T-helper 2 cell treated with Interferon-gamma antibody and Interleukin-4, amounts not matched to agents 100 ng/mL and 5 ng/mL, for 36 hours (primary cell): ENCODE results near the gene MFRP. TPM values are rescaled to one million over a fixed set of nuclear protein-coding genes. Genes with fewer than 3 reads are reported as not detected.

Experiments used
- intact Hi-C: fragments of 100-400 bp; cut with micrococcal nuclease; formaldehyde crosslinking; loops from one replicate; pipeline ENCODE4 v1.15.1; 2023
- total RNA-seq: library from RNA; stranded (reverse); gene quantifications from 2 replicates; pipeline ENCODE4 v1.2.3, GENCODE V29; 2022

Gene MFRP
- total RNA-seq, 1 donor from 2014 or later = not detected

DNA sequence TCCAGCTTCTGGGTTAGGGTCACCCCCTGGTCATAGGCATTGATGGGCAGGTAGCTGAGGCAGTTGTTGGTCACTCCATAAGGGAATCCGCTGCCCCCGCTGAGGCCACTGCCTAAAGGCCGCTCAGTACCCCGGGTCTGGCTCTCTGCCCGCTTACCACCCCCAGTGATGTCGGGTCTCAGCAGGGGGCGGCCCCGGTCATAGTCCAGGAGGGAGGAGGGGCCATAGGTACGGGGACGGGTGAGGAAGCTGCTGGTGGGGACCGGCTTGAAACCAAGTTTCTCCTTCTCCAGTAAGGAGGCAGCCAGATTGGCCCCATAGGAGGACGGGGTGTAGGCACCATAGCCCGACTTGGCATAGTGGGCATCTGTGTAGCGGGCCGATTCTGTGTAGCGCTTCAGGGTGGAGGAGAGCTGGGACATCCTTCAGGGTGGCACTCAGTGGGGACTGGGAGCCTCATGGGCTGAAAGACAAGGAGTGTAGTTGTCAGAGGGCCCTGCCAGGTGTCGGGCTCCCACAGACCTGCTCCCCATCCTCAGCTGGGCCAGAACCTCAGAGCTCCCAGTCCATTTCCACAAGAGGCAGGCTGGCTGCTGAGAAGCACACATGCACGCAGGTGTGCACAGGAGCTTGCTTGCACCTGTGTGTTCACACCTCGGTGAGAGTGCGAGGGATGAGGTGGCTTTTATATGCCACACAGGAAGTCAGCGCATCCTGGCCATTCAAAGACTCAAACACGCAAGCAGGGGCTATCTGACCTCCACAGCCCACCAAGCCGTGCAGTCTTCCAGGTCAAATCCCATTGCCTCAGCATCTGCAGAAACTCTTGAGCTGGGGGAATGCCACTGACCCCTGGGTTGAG lies 26.8 kb upstream of the MFRP start:
- intact Hi-C loops = no loop called here

DNA sequence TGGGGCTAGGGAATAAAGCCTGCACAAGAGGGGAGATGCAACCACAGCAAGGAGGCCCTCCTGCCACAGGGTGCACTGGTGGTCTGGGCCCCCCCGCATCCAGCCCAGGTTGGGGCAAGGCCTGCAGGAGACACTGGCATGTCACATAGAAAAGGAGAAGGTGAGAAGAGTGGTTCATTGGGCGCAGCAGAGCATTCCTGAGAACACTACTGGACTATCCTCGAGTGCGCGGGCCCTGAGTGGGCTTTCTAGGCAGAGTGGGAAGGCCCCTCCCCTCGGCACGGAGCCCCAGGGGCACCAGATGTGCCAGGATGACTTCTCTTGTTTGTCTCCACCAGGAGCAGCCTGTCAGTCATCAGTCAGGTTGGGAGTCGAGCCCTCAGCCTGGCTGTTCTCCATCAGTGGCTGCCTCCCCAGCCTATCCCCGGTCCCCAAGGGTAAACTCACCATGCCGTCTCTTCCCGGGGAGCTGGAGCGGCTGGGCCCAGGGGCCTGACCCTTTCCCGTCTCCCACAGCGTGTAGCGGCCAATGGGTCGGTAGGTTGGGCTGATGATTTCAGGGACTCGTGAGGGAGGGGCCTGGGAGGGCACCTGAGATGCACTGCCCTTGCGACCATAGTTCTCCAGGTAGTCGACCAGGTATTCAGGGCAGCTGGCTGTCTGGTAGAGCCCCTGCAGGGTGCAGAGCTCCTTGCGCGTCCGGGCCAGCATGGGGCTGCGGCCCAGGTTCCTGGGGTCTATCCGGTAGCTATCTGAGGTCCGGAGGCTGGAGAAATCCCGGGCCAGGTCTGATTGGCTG lies 26.0 kb upstream of the MFRP start:
- intact Hi-C loops = no loop called here

DNA sequence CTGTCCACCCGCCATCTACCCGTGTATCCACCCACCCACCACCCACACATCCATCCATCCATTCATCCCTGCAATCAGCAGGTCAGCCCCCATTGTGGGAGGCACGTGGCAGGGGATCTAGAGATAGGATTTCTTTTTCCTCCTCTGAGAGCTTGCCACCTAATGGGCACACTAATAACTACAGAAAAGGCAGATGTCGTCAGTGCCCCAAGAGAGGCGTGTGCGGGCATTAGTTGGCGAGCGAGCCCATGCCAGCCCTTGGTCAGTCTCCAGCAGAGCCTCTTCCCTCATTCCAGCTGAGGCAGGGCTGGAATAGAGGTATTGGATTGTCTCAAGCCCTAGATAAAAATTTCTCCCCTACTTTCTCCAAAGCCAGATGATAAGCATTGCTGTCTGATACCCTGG lies 25.3 kb upstream of the MFRP start:
- intact Hi-C loops = no loop called here

DNA sequence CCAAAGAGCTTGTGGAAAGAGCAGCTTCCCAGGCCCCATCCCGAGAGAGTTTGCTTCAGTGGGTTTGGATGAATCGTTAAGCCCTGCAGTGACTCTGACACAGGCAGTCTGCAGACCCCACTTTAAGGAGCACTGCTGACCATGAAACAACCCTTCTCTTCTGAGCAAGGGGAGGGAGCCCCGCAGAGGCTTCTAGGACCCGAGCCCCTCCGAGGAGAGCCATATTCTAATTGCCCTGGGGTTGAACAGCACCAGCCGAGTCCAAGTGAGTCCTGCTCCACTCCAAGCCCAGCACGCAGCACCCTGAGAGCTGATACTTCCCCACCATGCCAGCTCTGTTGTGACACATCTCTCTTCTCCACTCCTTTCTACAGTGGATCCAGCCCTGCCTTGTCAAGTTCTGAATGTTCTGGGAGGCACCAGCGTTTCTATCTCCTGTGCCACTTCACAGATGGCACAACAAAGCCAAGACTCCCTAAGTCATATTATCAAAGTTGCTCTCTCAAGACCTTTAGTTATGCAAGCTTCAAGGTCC lies 24.6 kb upstream of the MFRP start:
- intact Hi-C loops = no loop called here

DNA sequence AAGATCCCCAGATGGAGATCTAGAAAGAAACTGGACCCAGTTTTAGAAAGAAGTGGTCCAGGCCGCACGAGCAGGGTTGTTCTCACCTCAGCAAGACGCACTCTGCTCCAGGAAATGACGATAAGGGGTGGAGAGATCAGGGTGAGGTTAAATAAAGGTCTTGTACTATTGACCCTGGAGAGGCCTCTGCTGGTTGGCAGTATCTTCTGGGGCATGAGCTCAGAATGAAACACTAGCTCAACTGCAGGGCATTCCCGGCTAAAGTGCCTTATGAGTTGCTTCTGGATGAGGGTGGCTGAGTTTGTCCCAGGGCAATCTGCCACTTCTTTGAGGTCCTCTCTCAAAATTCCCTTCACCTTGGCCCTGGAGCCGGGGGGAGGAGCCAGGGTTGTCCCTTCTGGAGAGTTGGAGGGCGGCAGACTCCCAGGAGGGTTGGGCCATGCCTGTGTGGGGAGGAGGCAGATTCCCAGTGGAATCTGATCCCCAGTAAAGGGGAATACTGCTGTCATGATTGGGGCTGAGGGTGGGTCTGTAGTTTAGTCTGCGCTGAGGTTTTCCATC lies 24.1 kb upstream of the MFRP start:
- intact Hi-C loops = no loop called here

DNA sequence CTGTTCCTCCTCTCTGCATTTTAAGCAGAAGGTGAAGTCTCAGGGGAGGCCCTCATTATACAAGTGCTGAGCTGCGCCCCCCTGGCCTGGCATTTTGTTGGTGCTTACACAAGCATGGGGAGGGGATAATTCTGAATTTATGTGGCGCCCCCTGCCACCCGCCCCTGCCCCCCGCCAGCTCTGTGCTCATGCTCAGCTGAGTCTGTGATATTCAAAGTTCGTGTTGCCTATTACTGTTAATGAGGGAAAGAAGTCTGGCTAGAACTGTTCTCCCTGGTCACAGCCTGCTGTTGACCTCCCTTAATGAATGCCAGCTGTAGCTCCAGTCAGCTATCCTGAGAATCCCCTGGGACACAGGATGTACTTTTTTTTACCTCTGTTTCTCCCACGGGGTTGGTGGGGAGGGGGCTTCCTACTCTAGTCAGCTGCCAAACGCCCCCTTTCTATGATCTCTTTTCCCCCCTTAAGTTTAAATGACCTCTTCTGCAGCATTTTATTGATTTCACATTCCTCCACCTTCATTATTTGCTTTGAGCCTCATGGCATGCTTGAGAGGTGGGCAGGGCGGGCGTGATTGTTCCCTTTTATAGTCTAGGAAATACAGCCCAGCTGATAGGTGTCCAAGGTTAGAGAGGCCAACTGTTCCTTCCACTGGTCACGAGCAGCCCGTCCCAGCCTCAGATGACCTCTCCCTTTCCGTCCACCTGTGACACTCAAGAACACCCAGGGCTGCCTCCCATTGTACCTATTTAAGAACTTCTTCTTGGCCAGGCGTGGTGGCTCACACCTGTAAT lies 22.8 kb upstream of the MFRP start:
- intact Hi-C loops = loop anchor here (10.0 kb wide), 1 partner anchor 355 kb away; the partner anchor contains the start of gene NECTIN1

DNA sequence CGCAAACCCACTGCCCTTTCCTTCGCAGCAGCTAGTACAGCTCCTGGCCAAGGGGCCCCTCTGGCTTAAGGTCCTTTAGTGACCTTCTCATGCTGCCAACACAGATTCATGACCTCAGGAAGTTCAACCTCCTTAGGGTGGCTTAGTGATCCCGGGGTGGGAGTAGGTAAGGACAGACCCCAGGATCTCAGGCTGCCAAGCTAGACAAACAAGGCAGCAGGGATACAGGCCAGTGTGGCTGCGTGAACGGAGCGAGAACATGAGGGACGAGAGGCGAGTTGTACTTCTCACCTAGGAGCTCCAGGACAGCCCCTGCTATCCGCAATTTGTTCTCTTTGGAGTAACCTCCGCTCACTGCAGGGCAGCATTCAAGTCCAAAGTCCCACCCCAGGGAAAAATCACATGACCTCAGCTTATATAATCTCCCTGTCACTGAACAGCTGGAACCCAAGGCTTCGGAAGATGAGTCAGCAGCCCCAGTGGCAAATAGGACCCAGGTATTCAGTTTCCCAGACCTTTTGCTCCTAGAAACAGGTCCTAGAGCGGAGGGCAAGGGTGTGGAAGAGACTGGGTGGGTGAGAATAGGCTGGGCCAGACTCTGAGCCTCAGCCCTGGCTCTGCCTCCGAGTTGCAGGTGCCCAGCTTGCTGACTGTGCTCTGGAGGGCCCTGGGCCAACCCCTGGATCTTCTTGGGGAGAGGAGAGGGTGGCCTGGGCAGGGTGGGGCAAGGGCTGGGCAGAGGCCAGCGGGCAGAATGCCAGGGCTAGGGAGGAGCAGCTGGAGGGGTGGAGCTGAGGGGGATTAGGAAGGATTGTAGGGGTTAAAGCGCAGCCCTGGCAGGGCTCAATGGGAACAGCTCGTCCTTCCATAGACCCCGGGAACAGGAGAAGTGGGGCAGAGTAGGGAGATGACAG lies 21.9 kb upstream of the MFRP start:
- intact Hi-C loops = loop anchor here (10.0 kb wide), 1 partner anchor 356 kb away; the partner anchor contains the start of gene NECTIN1

DNA sequence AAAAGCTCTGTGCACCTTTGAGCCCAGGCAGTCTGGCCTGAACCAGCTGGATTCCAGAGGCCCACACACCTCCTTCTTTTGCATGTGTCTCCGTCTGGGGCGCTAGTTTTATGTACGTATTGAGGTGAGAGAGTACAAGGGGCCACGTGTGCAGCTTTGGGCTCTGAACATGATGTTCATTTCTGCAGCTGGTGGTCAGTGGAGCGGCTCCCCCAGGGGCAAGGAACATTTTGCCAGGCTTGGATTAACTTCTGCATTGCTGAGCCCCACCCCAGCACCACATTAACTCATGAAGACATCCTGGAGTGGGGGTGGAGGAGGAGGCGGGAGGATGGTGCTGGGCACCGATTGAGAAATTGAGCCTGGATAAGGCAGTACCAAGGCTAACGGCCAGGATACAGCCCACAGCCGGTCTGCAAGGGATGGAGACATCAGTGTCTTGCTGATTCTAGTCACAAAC lies 21.2 kb upstream of the MFRP start:
- intact Hi-C loops = loop anchor here (10.0 kb wide), 1 partner anchor 357 kb away; the partner anchor contains the start of gene NECTIN1

DNA sequence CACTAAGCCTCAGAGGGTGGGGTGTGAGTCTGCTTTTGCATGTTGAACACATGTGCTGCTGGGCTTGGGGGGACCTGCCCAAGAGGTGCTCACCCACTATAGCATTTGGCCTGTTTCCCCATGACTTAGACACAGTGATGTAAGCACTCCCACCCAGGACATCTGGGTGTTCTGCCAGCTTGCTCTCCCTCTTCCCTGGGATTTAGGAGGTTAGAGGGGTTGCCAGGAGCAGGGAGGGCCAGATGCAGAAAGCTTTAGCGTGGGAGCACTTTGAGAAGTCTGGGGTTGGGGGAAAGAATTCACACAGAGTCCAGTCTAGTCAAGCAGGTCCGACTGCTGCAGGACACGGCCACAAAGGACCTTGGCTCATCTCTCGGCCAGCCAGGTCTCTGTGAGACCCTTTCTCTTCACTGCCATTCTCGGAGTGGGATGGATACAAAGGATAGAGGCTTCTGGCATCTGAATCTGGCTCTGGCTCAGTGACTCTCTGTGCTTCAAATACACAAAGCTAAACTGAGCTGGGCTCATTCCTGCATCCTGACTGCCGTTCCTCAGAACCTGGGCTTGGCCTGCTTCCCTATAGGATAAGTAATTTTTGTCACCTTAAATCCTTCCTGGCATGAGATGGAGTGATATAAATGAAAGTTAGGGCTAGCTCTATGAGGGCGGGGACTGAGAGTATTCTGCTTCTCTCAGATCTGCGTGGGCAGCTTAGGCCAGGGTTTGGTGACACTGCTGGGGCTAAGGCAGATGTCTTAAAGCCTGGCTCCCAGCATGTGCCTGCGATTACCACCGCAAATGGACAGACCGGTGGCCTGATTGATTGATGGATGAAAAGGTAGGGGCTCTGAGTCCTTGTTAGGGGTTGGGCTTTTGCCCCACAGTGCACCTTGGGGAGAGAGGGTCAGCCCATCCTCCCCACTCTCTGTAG lies 20.4 kb upstream of the MFRP start:
- intact Hi-C loops = loop anchor here (10.0 kb wide), 1 partner anchor 358 kb away; the partner anchor contains the start of gene NECTIN1

DNA sequence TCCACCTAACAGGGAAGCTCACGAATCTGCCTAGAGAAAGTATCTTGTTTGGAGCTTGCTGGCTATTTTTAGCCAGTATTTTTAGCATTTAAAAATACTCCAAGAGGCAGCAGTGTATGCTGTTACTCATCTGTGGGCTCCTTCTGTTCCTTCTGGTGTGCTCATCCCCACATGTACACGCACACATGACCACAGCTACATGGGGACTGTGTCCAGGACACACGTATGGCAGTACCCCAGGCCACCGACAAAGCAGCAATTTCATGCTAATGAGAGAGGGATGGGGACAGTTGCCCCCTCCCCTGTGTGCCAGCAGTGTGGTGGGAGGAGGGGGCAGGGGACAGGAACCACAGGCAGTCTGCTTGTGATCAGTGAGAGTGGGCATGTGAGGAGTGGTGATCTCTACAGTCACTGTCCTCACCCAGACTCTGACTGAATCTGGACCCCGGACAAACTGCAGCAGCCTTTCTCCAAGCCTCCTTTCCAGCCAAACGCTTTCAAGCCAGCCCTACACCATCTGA lies 18.6 kb upstream of the MFRP start:
- intact Hi-C loops = loop anchor here (10.0 kb wide), 1 partner anchor 360 kb away; the partner anchor contains the start of gene NECTIN1

DNA sequence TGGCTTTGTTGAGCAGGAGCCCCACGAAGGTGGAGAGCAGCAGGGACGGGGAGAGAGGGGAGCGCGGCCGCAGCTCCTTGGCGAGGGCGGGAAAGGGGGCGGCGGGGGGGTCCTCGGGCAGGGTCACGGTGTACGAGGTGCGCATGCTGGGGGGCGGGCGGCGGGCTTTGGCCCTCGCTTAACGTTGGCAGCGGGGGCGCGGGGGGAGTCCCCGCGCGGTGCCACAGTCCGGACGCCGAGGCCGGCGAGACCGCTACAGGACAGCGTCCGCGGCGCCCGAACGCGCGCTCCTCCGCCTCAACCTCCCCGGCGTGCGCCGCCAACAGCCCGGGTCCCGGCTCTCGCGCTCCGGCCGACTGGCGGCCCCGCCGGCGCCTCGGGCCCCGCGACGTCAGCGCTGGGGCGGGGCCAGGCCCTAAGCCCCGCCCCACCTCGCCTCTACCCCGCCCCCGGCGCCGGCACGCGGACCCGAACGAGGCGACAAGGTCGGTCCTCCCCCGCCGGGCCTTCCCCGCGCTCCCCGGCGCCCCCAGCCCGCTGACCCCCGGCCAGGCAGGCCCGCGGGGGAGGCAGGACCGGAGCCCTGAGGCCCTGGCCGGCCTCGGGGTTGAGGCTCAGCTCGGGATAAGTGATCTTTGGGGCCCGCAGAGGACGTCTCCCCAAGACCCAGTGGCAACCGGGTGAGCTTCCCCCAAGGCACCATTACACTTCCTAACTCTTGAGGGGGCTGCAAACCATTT lies 17.5 kb upstream of the MFRP start:
- intact Hi-C loops = loop anchor here (1.0 to 10.0 kb wide), 3 partner anchors 17 to 361 kb away; partner anchors contain the start of genes NECTIN1 and USP2

DNA sequence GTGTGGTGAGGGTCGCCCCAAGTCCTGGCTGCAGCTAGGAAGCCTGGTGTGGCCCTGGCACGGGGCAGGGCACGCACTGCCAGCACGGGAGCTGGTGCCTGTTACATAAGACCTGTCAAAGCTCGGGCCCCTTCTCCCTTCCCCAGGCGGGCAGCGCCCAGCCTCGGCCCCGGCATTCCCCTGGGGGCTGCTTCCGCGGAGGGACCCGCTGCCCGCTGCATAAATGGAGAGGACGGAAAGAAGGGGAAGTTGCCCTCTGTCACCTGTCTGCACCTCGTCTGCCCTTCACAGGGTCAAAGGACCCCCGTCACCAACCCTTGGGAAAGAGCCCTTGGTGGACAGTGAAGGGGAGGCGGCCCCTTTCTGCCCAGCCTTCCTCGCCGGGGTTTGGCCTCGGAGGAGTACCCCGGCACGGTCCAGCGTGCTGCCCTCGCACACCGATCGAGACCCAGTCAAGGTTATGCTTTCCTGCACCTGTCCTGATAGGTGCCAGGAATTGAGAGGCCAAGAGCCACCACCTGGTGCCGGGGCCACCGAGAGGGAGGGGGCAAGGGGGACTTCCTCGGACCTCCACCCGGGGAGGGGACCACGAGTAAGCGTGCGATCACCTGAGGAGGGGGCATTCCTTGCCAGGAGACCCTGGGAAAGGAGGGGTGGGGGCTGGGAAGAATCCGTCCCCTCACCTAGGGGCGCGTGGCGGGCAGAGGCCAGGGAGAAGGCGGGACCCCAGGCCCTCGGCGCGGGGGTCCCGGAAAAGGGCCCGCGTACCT lies 16.8 kb upstream of the MFRP start:
- intact Hi-C loops = loop anchor here (2.0 to 10.0 kb wide), 2 partner anchors 24 to 362 kb away; partner anchors contain the start of gene NECTIN1

DNA sequence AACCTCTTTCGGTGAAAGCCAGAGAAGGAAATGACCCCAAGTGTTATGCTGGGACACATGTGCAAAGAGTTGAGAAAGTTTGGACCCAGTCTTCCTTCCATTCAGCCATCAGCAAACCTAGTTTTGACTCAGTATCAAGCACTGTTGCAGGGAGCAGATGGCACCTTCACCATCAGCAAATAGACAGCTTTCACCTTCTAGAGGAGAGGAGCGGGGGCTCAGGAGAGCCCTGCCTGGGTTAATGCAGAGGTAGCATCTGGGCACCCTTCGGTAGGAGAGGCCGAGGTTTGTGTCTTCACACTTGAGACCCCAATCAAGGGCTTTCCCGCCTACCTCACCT lies 16.2 kb upstream of the MFRP start:
- intact Hi-C loops = loop anchor here (2.0 to 10.0 kb wide), 2 partner anchors 24 to 362 kb away; partner anchors contain the start of gene NECTIN1

DNA sequence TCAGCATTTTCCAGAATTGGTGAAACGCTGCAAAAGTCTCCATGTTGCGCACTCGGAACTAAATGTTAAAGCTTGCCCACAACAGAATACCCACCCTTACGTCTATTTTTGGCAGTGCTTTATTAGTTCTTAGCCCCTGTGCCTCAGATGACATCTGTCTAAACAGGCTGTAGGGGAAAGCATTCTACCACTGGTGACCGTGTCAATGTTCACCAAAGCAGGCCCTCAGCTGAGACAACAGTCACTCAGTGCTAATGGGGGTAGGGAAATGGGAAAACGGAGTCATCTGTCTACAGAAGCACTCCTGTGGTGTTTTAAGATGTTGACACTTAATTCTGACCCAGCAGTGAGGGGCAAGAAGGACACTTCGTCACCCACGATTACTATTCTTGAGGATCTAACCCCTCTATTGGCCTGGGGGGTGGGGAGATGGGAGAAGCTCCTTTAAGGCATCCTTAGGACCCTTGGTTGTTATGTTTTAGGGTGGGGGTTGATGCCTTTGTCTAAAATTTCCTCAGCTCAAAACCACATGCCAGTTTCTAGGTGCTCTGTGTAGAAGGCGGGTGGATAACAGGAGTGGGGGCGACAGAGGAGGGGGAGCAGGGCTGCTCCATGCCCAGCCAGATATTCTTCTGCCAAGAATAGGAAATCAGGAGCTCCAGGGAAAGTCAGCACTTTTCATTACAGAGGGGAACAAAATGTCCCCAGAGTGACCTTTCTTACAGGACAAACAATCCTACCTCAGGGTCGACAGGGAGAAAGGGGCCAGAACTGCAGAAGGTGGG lies 15.6 kb upstream of the MFRP start:
- intact Hi-C loops = loop anchor here (2.0 to 10.0 kb wide), 2 partner anchors 23 to 363 kb away; partner anchors contain the start of gene NECTIN1

DNA sequence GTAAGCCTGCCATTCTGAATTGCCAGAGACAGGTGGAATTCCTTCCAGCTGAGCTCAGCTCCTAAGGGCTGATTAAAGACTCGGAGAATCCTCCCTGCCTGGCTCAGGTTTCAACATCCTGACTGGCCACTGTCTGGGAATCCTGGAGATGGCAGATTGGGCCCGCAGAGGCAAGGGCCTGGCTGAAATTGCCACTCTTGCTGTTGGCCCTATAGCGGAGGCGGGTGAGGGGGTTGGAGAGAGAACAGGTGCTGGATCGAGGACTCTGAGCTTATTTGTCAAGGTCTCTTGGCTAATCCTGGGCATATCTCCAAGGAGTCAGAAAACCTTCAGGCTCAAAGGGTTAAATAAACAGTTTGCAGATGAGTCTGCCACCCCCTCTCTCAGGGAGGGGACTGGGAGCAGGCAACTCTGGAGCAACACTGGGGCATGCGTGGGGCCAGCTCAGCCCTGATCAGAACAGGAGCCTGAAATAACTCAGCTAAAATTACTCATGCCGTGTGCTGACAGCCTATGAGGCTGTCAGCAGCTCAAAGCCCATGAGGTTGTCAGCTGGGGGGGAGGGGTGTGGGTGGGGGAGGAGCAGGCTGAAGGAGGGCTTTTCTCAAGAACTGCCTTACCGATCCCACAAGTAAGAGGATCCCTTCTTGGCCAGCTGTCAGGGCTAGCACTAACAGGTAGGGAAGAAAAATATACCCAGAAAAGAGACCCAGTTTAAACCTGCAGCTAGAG lies 14.7 kb upstream of the MFRP start:
- intact Hi-C loops = loop anchor here (10.0 kb wide), 1 partner anchor 364 kb away; the partner anchor contains the start of gene NECTIN1
